HG02678 (cell line): ENCODE measurements around the gene GPR62.

Source experiments
- ATAC-seq: cut with Tn5 transposase; IDR thresholded peaks from one replicate; pipeline ENCODE4 v1.9.1; 2021; ENCODE audit warnings: mild to moderate bottlenecking, moderate library complexity; ENCODE audit not compliant: unreplicated experiment

GPR62 gene

GRCh38 chr3:51968883-51969678 is 13.9 kb downstream of the GPR62 start:
- no peak for ATAC-seq

- ATAC-seq = no peak
These were observed 14.7 kb downstream of the GPR62 start for GRCh38 chr3:51969841-51970240.

- no peak for ATAC-seq
These were observed 15.6 kb downstream of the GPR62 start for GRCh38 chr3:51970606-51971300.

GRCh38 chr3:51971350-51971749 is 16.2 kb downstream of the GPR62 start:
- ATAC-seq = no peak

- peak; percentile 9 for ATAC-seq
These were observed 19.2 kb downstream of the GPR62 start for GRCh38 chr3:51974277-51974962.

- ATAC-seq = peak; percentile 66
These were observed 20.0 kb downstream of the GPR62 start, which contains the start of gene ABHD14A for GRCh38 chr3:51974963-51975851. ABHD14A (plus strand) TSS chr3:51975064; CDS start chr3:51975136, 72 bp downstream.

- no peak for ATAC-seq
These were observed 20.8 kb downstream of the GPR62 start for GRCh38 chr3:51975852-51976549.

- ATAC-seq = no peak
These were observed 22.4 kb downstream of the GPR62 start for GRCh38 chr3:51977446-51978142.

- no peak for ATAC-seq
These were observed 22.9 kb downstream of the GPR62 start for GRCh38 chr3:51978143-51978502.

GRCh38 chr3:51980253-51980652 is 25.1 kb downstream of the GPR62 start:
- no peak for ATAC-seq

GRCh38 chr3:51982352-51982837 is 27.2 kb downstream of the GPR62 start:
- ATAC-seq = peak; percentile 48

GRCh38 chr3:51982838-51983577 is 27.8 kb downstream of the GPR62 start, which contains the start of gene ACY1:
ACY1 (plus strand) TSS chr3:51983535; CDS start chr3:51984065, 530 bp downstream.
- peak; percentile 78 for ATAC-seq

- ATAC-seq = no peak
These were observed 28.5 kb downstream of the GPR62 start for GRCh38 chr3:51983578-51984268.

- ATAC-seq = no peak
These were observed 29.1 kb downstream of the GPR62 start for GRCh38 chr3:51984269-51984647.

- no peak for ATAC-seq
These were observed 29.9 kb downstream of the GPR62 start for GRCh38 chr3:51985063-51985462.

GRCh38 chr3:51986010-51986947 is 31.1 kb downstream of the GPR62 start:
- no peak for ATAC-seq

- ATAC-seq = no peak
These were observed 32.4 kb downstream of the GPR62 start for GRCh38 chr3:51987568-51987967.
